ENCODE data around the gene KIAA1217.

DNA sequence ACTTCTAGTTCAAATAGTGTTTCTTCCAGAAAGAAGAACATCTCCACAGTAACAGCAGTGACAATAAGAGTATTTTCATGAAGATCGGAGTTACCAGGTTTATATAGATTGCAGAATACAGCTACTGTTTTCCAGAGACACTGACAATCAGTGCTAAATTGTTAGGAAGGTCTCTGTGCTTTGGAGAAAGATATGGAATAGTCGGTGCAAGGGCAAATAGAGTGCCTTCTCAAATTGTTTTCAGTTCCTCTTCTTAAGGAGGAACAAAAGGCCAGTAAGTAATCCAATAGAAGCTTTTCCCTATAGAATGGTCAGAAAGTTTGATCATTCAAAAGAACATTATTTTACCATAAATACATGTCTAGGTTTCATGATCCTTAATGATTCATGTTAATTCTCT lies 2.6 kb upstream of the KIAA1217 start:
- TF ChIP-seq, protein P1, sequence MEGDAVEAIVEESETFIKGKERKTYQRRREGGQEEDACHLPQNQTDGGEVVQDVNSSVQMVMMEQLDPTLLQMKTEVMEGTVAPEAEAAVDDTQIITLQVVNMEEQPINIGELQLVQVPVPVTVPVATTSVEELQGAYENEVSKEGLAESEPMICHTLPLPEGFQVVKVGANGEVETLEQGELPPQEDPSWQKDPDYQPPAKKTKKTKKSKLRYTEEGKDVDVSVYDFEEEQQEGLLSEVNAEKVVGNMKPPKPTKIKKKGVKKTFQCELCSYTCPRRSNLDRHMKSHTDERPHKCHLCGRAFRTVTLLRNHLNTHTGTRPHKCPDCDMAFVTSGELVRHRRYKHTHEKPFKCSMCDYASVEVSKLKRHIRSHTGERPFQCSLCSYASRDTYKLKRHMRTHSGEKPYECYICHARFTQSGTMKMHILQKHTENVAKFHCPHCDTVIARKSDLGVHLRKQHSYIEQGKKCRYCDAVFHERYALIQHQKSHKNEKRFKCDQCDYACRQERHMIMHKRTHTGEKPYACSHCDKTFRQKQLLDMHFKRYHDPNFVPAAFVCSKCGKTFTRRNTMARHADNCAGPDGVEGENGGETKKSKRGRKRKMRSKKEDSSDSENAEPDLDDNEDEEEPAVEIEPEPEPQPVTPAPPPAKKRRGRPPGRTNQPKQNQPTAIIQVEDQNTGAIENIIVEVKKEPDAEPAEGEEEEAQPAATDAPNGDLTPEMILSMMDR (IDR thresholded peaks at IDR 0.05): no peak
- TF ChIP-seq POLR2AphosphoS5 (IDR thresholded peaks at IDR 0.05): no peak

Measured in esophagus muscularis mucosa (tissue), 3 donors.